ENCODE data around the gene KIFC3. TPM values are rescaled to one million over a fixed set of nuclear protein-coding genes. Genes with fewer than 3 reads are reported as not detected.

KIFC3 gene
- total RNA-seq, 2 experiments from 2014 or later, result 0.47 TPM; not detected in 1

GRCh38 chr16:57834936-57835335, 32.6 kb upstream of the KIFC3 start:
- peaks cover 19% of the 10 kb centered on the region for H3K27me3 Mint-ChIP-seq
- H3K9me3 Mint-ChIP-seq (ENCODE audit: low read depth), result no peaks in the 10 kb centered on the region
- ATAC-seq, result no peak
- H3K4me3 Mint-ChIP-seq, result no peak overlapping the region
- no peaks in the 10 kb centered on the region for H3K36me3 Mint-ChIP-seq
- CTCF ChIA-PET, result interaction anchor here (1.0 kb wide), 1 partner anchor 47 kb away, joined by 3 read pairs; no protein-coding TSS in a partner anchor
- H3K27ac Mint-ChIP-seq, result no peak overlapping the region
- DNase-seq, result no peak
- no peaks in the 10 kb centered on the region for H3K4me1 Mint-ChIP-seq

GRCh38 chr16:57830890-57831484, 28.7 kb upstream of the KIFC3 start:
- H3K27me3 Mint-ChIP-seq, result peaks cover 17% of the 10 kb centered on the region
- H3K27ac Mint-ChIP-seq, result no peak overlapping the region
- CTCF ChIA-PET, result no interaction called here
- no peaks in the 10 kb centered on the region for H3K9me3 Mint-ChIP-seq (ENCODE audit: low read depth)
- DNase-seq, result no peak
- no peaks in the 10 kb centered on the region for H3K4me1 Mint-ChIP-seq
- ATAC-seq, result no peak
- no peaks in the 10 kb centered on the region for H3K36me3 Mint-ChIP-seq
- no peak overlapping the region for H3K4me3 Mint-ChIP-seq

DNA sequence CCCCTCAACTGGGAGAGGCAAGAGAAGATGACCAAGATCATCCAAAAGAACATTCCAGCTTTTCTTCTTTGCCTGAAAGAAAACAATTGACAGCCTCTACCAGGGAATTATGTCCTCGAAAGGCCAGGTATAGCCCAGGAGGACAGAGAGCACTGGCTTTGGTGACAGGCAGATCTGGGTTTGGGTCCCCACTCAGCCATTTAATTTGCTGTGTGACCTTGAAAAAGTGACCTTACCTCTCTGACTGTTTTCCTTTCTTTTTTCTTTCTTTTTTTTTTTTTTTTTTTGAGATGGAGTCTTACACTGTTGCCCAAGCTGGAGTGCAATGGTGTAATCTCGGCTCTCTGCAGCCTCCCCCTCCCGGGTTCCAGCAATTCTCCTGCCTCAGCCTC, 27.7 kb upstream of the KIFC3 start:
- Mint-ChIP-seq H3K9me3 (ENCODE audit: low read depth) (no peaks in the 10 kb centered on the region), H3K27me3 (peaks cover 18% of the 10 kb centered on the region), H3K27ac (no peak overlapping the region), H3K36me3 (no peaks in the 10 kb centered on the region), H3K4me1 (no peaks in the 10 kb centered on the region), H3K4me3 (no peak overlapping the region)
- DNase-seq, result no peak
- ATAC-seq, result no peak
- CTCF ChIA-PET, result interaction anchor here (1.1 kb wide), 1 partner anchor 72 kb away, joined by 3 read pairs; no protein-coding TSS in a partner anchor

GRCh38 chr16:57828272-57829161, 26.2 kb upstream of the KIFC3 start:
- no peak for ATAC-seq
- Mint-ChIP-seq H3K27ac (no peak overlapping the region), H3K4me3 (no peak overlapping the region), H3K27me3 (peaks cover 17% of the 10 kb centered on the region), H3K9me3 (ENCODE audit: low read depth) (no peaks in the 10 kb centered on the region), H3K36me3 (no peaks in the 10 kb centered on the region), H3K4me1 (no peaks in the 10 kb centered on the region)
- no peak for DNase-seq
- CTCF ChIA-PET, result no interaction called here

- no peak overlapping the region for H3K4me3 Mint-ChIP-seq
- no peak overlapping the region for H3K27ac Mint-ChIP-seq
Measured at GRCh38 chr16:57826706-57827625, 24.7 kb upstream of the KIFC3 start.

DNA sequence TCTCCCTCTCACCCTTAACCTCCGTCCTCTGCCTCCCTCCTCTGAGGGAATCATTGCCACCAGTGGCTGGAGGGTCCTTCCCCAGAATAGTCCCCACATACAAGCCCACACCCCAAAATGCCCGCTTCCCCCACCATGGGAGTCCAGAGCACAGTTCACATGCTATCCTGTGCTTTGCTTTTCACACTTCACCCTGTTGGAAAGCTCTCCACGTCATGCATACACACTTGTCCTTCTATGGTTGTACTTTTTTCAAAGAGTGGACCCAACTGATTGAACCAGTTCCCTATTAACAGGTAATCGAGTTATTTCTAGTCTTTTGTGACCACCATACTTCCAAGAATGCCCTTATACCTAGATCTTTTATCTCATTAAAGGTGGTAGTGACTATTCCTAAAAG, 23.8 kb upstream of the KIFC3 start:
- CTCF ChIA-PET, result no interaction called here
- Mint-ChIP-seq H3K4me3 (no peak overlapping the region), H3K9me3 (ENCODE audit: low read depth) (no peaks in the 10 kb centered on the region), H3K27me3 (peaks cover 24% of the 10 kb centered on the region), H3K27ac (no peak overlapping the region), H3K36me3 (no peaks in the 10 kb centered on the region), H3K4me1 (no peaks in the 10 kb centered on the region)
- DNase-seq (no peak), ATAC-seq (no peak)

More at GRCh38 chr16:57826706-57827625, 24.7 kb upstream of the KIFC3 start:
- Mint-ChIP-seq H3K4me1 (no peaks in the 10 kb centered on the region), H3K36me3 (no peaks in the 10 kb centered on the region), H3K9me3 (ENCODE audit: low read depth) (no peaks in the 10 kb centered on the region), H3K27me3 (peaks cover 22% of the 10 kb centered on the region)
- no peak for ATAC-seq
- DNase-seq, result no peak
- CTCF ChIA-PET, result no interaction called here

- Mint-ChIP-seq H3K9me3 (ENCODE audit: low read depth) (no peaks in the 10 kb centered on the region), H3K4me3 (no peak overlapping the region), H3K27me3 (peaks cover 26% of the 10 kb centered on the region), H3K36me3 (no peaks in the 10 kb centered on the region), H3K27ac (no peak overlapping the region), H3K4me1 (no peaks in the 10 kb centered on the region)
- DNase-seq (no peak), ATAC-seq (no peak)
- CTCF ChIA-PET, result no interaction called here
Measured at GRCh38 chr16:57825298-57826044, 23.2 kb upstream of the KIFC3 start.

DNA sequence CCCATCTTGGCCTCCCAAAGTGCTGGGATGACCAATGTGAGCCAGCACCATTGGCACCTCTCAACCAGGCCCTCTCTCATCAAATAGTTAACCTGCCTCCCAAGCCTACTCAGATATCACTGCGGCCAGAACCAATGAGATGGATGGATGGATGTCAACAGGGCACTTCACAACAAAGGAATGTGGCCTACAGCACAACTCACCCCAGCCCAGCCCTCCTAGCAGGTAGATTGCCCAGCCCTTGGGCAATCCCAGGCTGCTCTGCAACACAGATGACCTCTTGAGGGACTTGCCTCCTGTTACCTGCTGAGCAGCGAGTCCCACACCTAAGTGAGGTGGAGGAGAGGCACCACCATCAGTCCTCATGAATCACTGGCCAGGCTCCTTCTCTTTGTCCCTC, 22.6 kb upstream of the KIFC3 start:
- no peak for DNase-seq
- H3K36me3 Mint-ChIP-seq, result no peaks in the 10 kb centered on the region
- CTCF ChIA-PET, result no interaction called here
- no peaks in the 10 kb centered on the region for H3K9me3 Mint-ChIP-seq (ENCODE audit: low read depth)
- H3K4me1 Mint-ChIP-seq, result no peaks in the 10 kb centered on the region
- ATAC-seq, result no peak
- no peak overlapping the region for H3K27ac Mint-ChIP-seq
- H3K4me3 Mint-ChIP-seq, result no peak overlapping the region
- H3K27me3 Mint-ChIP-seq, result peaks cover 26% of the 10 kb centered on the region

DNA sequence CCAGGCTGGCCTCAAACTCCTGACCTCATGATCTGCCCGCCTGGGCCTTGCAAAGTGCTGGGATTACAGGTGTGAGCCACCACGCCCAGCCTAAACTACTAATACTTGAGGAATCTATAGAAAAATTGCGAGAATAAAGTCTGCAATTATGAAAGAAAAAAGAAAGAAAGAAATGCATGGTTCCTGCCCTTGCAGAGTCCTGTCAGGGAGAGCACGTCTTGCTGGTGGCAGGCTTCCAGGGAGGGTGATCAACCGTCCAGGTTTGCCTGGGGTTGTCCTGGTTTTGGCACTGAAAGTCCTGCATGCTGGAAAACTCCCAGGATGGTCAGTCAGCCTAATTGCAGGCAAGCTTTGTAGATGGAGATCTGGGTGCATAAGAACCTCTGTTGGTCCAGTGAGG, 21.5 kb upstream of the KIFC3 start:
- H3K4me3 Mint-ChIP-seq, result no peak overlapping the region
- ATAC-seq, result no peak
- peaks cover 26% of the 10 kb centered on the region for H3K27me3 Mint-ChIP-seq
- CTCF ChIA-PET, result no interaction called here
- no peak overlapping the region for H3K27ac Mint-ChIP-seq
- no peak for DNase-seq
- H3K36me3 Mint-ChIP-seq, result no peaks in the 10 kb centered on the region
- no peaks in the 10 kb centered on the region for H3K4me1 Mint-ChIP-seq
- no peaks in the 10 kb centered on the region for H3K9me3 Mint-ChIP-seq (ENCODE audit: low read depth)

DNA sequence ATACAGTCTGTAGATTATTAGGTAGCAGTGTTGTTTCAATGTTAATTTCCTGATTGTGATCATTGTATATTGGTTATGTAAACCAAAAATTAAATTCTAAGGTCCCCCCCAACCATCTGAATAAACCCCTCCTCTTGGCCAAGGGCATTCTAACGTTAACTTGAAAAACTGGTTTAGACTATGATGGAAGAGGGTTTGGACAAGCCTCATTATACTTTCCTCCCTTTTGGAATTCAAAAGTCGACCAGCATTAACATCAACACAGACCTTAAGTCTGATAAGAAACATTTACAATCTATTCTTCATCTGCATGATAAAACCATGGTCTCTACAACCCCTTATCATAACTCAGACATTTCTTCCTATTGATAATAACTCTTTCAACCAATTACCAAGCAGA, 20.6 kb upstream of the KIFC3 start:
- H3K4me3 Mint-ChIP-seq, result no peak overlapping the region
- ATAC-seq (no peak), DNase-seq (no peak)
- no peaks in the 10 kb centered on the region for H3K9me3 Mint-ChIP-seq (ENCODE audit: low read depth)
- H3K36me3 Mint-ChIP-seq, result no peaks in the 10 kb centered on the region
- H3K27me3 Mint-ChIP-seq, result peaks cover 26% of the 10 kb centered on the region
- CTCF ChIA-PET, result no interaction called here
- H3K27ac Mint-ChIP-seq, result no peak overlapping the region
- H3K4me1 Mint-ChIP-seq, result no peaks in the 10 kb centered on the region

DNA sequence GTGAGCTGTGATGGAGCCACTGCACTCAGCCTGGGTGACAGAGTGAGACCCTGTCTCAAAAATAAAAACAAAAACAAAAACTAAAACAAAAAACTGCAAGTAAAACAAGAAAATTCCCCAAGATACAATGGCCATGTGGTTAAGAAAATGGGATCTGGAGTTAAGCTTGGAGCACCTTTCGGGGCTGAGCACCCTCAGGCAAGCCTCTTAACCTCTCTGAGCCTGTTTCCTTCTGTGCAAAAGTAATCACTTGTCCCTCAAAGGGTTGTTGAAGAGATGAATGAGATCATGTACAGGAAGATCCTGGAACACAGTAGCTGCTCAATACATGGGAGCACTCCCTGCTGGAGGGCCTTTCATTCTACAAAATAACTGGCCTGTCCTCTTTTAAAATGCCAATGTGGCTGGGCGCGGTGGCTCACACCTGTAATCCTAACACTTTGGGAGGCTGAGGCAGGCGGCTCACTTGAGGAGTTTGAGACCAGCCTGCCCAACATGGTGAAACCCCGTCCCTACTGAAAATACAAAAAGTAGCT, 19.8 kb upstream of the KIFC3 start:
- peaks cover 26% of the 10 kb centered on the region for H3K27me3 Mint-ChIP-seq
- DNase-seq (no peak), ATAC-seq (no peak)
- H3K4me1 Mint-ChIP-seq, result peaks cover 2% of the 10 kb centered on the region
- no peaks in the 10 kb centered on the region for H3K9me3 Mint-ChIP-seq (ENCODE audit: low read depth)
- CTCF ChIA-PET, result no interaction called here
- no peak overlapping the region for H3K27ac Mint-ChIP-seq
- H3K36me3 Mint-ChIP-seq, result no peaks in the 10 kb centered on the region
- no peak overlapping the region for H3K4me3 Mint-ChIP-seq

DNA sequence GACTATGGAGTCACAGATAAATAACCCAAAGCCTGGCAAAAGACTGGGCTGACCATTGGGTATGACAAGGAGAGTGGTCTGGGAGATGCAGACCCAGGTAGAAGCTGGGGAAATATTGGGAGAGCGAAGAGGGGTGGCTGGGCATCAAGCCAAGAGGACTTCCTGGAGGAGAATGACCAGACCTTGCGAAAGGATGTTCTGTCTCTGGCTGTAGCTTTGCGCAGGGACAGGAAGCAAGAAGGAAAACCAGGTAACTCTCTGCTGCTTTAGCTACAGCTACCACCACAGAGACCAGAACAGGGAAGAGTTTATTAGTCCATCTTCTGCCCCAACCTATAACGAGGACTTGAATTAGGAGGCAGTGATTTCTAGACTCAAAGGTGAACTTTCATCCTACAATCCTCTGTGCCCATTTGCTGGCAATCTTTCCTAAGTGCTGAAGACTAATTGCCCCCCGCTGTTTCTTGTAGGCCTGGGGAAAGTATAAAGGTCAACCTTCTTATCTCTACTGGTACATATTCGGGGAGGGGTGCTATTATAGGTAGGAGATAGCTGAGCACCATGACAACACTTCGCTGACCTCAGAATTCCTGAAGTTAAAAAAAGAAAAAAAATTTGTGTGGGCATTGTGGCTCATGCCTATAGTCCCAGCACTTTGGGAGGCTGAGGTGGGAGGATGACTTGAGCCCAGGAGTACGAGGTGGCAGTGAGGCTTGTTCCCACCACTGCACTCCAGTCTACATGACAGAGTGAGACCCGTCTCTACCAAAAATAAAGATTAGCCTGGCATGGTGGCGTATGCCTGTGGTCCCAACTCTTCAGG, 19.1 kb upstream of the KIFC3 start:
- H3K4me3 Mint-ChIP-seq, result no peak overlapping the region
- ATAC-seq (no peak), DNase-seq (no peak)
- H3K27me3 Mint-ChIP-seq, result peaks cover 26% of the 10 kb centered on the region
- no peaks in the 10 kb centered on the region for H3K9me3 Mint-ChIP-seq (ENCODE audit: low read depth)
- no peak overlapping the region for H3K27ac Mint-ChIP-seq
- H3K4me1 Mint-ChIP-seq, result peaks cover 8% of the 10 kb centered on the region
- CTCF ChIA-PET, result no interaction called here
- no peaks in the 10 kb centered on the region for H3K36me3 Mint-ChIP-seq
